ENCODE results near the gene LMBR1.

DNA sequence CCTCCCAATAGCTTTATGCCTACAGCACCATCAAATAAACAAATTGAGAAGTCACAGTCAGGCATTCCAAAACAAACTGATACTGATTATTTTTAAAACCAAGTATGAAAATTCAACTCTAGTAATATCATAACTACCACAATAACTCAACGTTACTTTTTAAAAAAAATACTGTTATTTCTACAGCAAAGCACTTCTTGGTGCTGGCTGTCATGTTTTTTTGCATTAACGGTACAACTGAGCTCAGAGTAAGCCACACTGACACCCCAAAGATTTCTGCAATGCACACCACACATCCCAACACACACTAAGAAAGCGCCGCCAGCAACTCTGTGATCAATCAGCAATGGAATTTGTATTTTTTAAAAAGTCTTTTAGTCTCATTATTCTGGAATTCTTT lies 138.8 kb downstream of the LMBR1 start:
- TF ChIP-seq, protein P1, sequence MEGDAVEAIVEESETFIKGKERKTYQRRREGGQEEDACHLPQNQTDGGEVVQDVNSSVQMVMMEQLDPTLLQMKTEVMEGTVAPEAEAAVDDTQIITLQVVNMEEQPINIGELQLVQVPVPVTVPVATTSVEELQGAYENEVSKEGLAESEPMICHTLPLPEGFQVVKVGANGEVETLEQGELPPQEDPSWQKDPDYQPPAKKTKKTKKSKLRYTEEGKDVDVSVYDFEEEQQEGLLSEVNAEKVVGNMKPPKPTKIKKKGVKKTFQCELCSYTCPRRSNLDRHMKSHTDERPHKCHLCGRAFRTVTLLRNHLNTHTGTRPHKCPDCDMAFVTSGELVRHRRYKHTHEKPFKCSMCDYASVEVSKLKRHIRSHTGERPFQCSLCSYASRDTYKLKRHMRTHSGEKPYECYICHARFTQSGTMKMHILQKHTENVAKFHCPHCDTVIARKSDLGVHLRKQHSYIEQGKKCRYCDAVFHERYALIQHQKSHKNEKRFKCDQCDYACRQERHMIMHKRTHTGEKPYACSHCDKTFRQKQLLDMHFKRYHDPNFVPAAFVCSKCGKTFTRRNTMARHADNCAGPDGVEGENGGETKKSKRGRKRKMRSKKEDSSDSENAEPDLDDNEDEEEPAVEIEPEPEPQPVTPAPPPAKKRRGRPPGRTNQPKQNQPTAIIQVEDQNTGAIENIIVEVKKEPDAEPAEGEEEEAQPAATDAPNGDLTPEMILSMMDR (conservative IDR thresholded peaks at IDR 0.05; ENCODE audit: low read depth, low read length), result no peak
- no peak for TF ChIP-seq MXI1 (IDR thresholded peaks at IDR 0.05; ENCODE audit: borderline replicate concordance, low read depth, low read length)
- no peak for TF ChIP-seq POLR2A (IDR thresholded peaks at IDR 0.05; ENCODE audit: low read depth, low read length)
- no peak for TF ChIP-seq MAZ (IDR thresholded peaks at IDR 0.05; ENCODE audit: borderline replicate concordance, low read depth, low read length)
- no peak for TF ChIP-seq FOS (IDR thresholded peaks at IDR 0.05; ENCODE audit: low read depth, low read length)

Measured in IMR-90 (cell line).